ENCODE data around the gene ATP8B4. TPM values are rescaled to one million over a fixed set of nuclear protein-coding genes. Genes with fewer than 3 reads are reported as not detected.

Gene ATP8B4
- total RNA-seq, 4 donors from 2014 or later = 2.0 to 9.8 (median 9.2) TPM

- H3K36me3 ChIP-seq = no peaks in the 10 kb centered on the region
- no peak overlapping the region for H3K27ac ChIP-seq
- peaks cover 0 to 7% (median 0%) of the 10 kb centered on the region in 3 donors for H3K9me3 ChIP-seq
- H3K4me3 ChIP-seq = no peak overlapping the region
- peaks cover 0 to 22% (median 0%) of the 10 kb centered on the region in 3 donors for H3K4me1 ChIP-seq
- 100% methylated on average over 1 of the region's 1 CpG for WGBS, 2 donors (ENCODE audit: low coverage in 1 of 2)
- H3K27me3 ChIP-seq = no peaks in the 10 kb centered on the region
- ATAC-seq = no peak
- no peak for TF ChIP-seq EP300 (IDR thresholded peaks at IDR 0.05)
- no peak for TF ChIP-seq POLR2AphosphoS5 (IDR thresholded peaks at IDR 0.05)
- TF ChIP-seq POLR2A (IDR thresholded peaks at IDR 0.05) = no peak
- no peak for TF ChIP-seq CTCF (IDR thresholded peaks at IDR 0.05)
These were observed 12.6 kb upstream of the ATP8B4 start for GRCh38 chr15:50131617-50132016.

- Histone ChIP-seq H3K27ac (no peak overlapping the region), H3K27me3 (no peaks in the 10 kb centered on the region), H3K36me3 (no peaks in the 10 kb centered on the region), H3K4me1 (no peaks in the 10 kb centered on the region), H3K4me3 (no peak overlapping the region), H3K9me3 (peaks cover 0 to 17% (median 0%) of the 10 kb centered on the region in 3 donors)
- no peak for ATAC-seq
- TF ChIP-seq CTCF (IDR thresholded peaks at IDR 0.05) = no peak
- TF ChIP-seq POLR2A (IDR thresholded peaks at IDR 0.05) = no peak
- TF ChIP-seq EP300 (IDR thresholded peaks at IDR 0.05) = no peak
- no peak for TF ChIP-seq POLR2AphosphoS5 (IDR thresholded peaks at IDR 0.05)
These were observed 9.2 kb upstream of the ATP8B4 start for GRCh38 chr15:50128266-50128665.

GRCh38 chr15:50127255-50127777 is 8.3 kb upstream of the ATP8B4 start:
- no peak overlapping the region for H3K27ac ChIP-seq

GRCh38 chr15:50126072-50126471 is 7.0 kb upstream of the ATP8B4 start:
- Histone ChIP-seq H3K36me3 (no peaks in the 10 kb centered on the region), H3K9me3 (peaks cover 0 to 13% (median 0%) of the 10 kb centered on the region in 3 donors), H3K4me3 (no peak overlapping the region), H3K4me1 (no peaks in the 10 kb centered on the region), H3K27ac (no peak overlapping the region), H3K27me3 (no peaks in the 10 kb centered on the region)
- WGBS, 2 donors (ENCODE audit: low coverage in 1 of 2) = 63 to 81% methylated on average over 2 to 4 of the region's 4 CpGs
- TF ChIP-seq POLR2AphosphoS5 (IDR thresholded peaks at IDR 0.05) (no peak), CTCF (IDR thresholded peaks at IDR 0.05) (no peak), EP300 (IDR thresholded peaks at IDR 0.05) (no peak), POLR2A (IDR thresholded peaks at IDR 0.05) (no peak)
- ATAC-seq = no peak

More at GRCh38 chr15:50127255-50127777, 8.3 kb upstream of the ATP8B4 start:
- no peaks in the 10 kb centered on the region for H3K27me3 ChIP-seq
- no peaks in the 10 kb centered on the region for H3K4me1 ChIP-seq
- TF ChIP-seq POLR2AphosphoS5 (IDR thresholded peaks at IDR 0.05) (no peak), CTCF (IDR thresholded peaks at IDR 0.05) (no peak), EP300 (IDR thresholded peaks at IDR 0.05) (no peak), POLR2A (IDR thresholded peaks at IDR 0.05) (no peak)
- no peak overlapping the region for H3K4me3 ChIP-seq
- WGBS, 2 donors (ENCODE audit: low coverage in 1 of 2) = 86 to 93% methylated on average over 3 to 4 of the region's 4 CpGs
- H3K9me3 ChIP-seq = peaks cover 0 to 13% (median 0%) of the 10 kb centered on the region in 3 donors
- H3K36me3 ChIP-seq = no peaks in the 10 kb centered on the region
- ATAC-seq = no peak

GRCh38 chr15:50124631-50125030 is 5.6 kb upstream of the ATP8B4 start:
- ATAC-seq = no peak

More at GRCh38 chr15:50124631-50125030, 5.6 kb upstream of the ATP8B4 start:
- no peaks in the 10 kb centered on the region for H3K4me1 ChIP-seq
- H3K27ac ChIP-seq = no peak overlapping the region
- H3K4me3 ChIP-seq = no peak overlapping the region
- H3K36me3 ChIP-seq = no peaks in the 10 kb centered on the region
- peaks cover 0 to 13% (median 0%) of the 10 kb centered on the region in 3 donors for H3K9me3 ChIP-seq
- TF ChIP-seq POLR2AphosphoS5 (IDR thresholded peaks at IDR 0.05) = no peak
- no peak for TF ChIP-seq POLR2A (IDR thresholded peaks at IDR 0.05)
- no peak for TF ChIP-seq EP300 (IDR thresholded peaks at IDR 0.05)
- TF ChIP-seq CTCF (IDR thresholded peaks at IDR 0.05) = no peak
- H3K27me3 ChIP-seq = no peaks in the 10 kb centered on the region
